Gastroesophageal sphincter (tissue), 3 donors: ENCODE results near the gene PTPRE.

Experiments
- EP300 ChIP-seq: sonication (generic); formaldehyde crosslinking; IDR thresholded peaks from one replicate; pipeline ENCODE4 v1.6.1; 2017; ENCODE audit warnings: antibody characterized with exemption, mild to moderate bottlenecking
- POLR2A ChIP-seq, 2 donors: fragments of 450-650 bp; IDR thresholded peaks; one replicate each; pipeline ENCODE4 v1.6.1; 2017; ENCODE audit warnings: antibody characterized with exemption in 2 of 2, mild to moderate bottlenecking in 2 of 2, moderate library complexity in 1 of 2
- TF ChIP-seq, protein P1 (sequence below), 4 experiments: fragments of 200-600 bp in 2 of 4; fragments of 450-650 bp in 2 of 4; sonication (generic) in 1 of 4; IDR thresholded peaks; one replicate each; pipeline ENCODE4 v1.5.1; 2017 to 2019; ENCODE audit warnings: antibody characterized with exemption in 4 of 4, mild to moderate bottlenecking in 2 of 4, moderate library complexity in 2 of 4

DNA sequence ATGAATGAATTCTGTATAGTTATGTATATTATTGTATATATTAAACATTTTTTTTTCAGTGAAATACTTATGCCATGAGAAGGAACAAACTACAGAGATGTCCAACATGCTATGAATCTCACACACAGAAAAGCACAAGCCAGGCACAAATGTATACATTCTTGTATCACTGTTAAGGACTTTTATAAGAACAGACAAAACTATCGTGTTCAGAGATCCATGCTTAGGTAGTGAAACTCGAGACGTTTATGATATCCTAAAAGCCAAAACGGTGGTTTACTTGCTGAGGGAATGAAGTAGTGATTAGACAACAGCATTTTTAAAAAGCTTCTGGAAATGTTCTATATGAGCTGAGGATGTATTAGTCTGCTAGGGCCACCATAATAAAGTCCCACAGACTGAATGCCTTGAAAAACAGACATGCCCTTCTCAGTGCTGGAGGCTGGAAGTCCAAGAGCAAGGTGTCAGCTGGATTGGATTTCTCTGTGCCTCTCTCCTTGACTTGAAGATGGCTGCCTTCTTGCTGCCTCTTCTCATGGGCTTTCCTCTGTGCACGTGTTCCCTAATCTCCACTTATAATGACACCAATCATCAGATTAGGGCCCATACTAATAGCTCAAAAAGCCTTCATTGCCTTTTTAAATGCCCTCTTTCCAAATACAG lies 215.0 kb downstream of the PTPRE start:
- TF ChIP-seq POLR2A (IDR thresholded peaks at IDR 0.05) (no peak), EP300 (no peak)
- TF ChIP-seq, protein P1, sequence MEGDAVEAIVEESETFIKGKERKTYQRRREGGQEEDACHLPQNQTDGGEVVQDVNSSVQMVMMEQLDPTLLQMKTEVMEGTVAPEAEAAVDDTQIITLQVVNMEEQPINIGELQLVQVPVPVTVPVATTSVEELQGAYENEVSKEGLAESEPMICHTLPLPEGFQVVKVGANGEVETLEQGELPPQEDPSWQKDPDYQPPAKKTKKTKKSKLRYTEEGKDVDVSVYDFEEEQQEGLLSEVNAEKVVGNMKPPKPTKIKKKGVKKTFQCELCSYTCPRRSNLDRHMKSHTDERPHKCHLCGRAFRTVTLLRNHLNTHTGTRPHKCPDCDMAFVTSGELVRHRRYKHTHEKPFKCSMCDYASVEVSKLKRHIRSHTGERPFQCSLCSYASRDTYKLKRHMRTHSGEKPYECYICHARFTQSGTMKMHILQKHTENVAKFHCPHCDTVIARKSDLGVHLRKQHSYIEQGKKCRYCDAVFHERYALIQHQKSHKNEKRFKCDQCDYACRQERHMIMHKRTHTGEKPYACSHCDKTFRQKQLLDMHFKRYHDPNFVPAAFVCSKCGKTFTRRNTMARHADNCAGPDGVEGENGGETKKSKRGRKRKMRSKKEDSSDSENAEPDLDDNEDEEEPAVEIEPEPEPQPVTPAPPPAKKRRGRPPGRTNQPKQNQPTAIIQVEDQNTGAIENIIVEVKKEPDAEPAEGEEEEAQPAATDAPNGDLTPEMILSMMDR (IDR thresholded peaks at IDR 0.05): no peak
